GM19372 (cell line): ENCODE results near the gene ATP6AP2.
A peak's percentile ranks its signal among the peaks of the same experiment; 100 is the strongest.
"Not testable (repeated sequence)": the region's sequence is repeated elsewhere in the genome, so short reads cannot be mapped to it uniquely, and the experiment has no call there.

Experiments used
- ATAC-seq: cut with Tn5 transposase; IDR thresholded peaks from one replicate; pipeline ENCODE4 v1.9.1; 2021; ENCODE audit warnings: mild to moderate bottlenecking, low read depth, moderate library complexity; ENCODE audit not compliant: unreplicated experiment

The ATP6AP2 gene, protein sequence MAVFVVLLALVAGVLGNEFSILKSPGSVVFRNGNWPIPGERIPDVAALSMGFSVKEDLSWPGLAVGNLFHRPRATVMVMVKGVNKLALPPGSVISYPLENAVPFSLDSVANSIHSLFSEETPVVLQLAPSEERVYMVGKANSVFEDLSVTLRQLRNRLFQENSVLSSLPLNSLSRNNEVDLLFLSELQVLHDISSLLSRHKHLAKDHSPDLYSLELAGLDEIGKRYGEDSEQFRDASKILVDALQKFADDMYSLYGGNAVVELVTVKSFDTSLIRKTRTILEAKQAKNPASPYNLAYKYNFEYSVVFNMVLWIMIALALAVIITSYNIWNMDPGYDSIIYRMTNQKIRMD

GRCh38 chrX:40580537-40581335, at the start of gene ATP6AP2:
Gene ATP6AP2 (plus strand): TSS chrX:40580970. CDS start chrX:40581066, 96 bp downstream.
- ATAC-seq: peak; percentile 95

- ATAC-seq: no peak
Measured at GRCh38 chrX:40531056-40531826, 49.5 kb upstream of the ATP6AP2 start.

DNA sequence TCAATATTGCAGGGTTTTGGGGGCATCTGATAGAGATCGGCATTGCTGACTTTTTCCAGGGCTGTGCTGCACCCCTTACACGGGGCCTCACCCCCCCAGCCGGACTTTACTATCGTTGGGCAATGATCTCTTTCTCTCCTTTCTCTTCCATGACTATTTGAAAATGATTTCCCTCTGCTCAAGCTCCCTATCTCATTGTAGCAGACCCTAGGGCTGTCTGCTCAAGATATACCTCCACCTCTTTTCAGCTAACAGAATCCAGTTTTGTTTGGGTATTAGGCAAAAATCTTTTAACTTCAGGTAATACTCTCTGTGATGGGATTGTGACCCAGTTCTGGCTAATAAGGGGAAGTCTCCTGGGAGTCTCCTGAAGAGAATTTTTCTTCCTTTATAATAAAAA, 43.5 kb upstream of the ATP6AP2 start:
- no peak for ATAC-seq

GRCh38 chrX:40538406-40538805, 42.4 kb upstream of the ATP6AP2 start:
- ATAC-seq: no peak

DNA sequence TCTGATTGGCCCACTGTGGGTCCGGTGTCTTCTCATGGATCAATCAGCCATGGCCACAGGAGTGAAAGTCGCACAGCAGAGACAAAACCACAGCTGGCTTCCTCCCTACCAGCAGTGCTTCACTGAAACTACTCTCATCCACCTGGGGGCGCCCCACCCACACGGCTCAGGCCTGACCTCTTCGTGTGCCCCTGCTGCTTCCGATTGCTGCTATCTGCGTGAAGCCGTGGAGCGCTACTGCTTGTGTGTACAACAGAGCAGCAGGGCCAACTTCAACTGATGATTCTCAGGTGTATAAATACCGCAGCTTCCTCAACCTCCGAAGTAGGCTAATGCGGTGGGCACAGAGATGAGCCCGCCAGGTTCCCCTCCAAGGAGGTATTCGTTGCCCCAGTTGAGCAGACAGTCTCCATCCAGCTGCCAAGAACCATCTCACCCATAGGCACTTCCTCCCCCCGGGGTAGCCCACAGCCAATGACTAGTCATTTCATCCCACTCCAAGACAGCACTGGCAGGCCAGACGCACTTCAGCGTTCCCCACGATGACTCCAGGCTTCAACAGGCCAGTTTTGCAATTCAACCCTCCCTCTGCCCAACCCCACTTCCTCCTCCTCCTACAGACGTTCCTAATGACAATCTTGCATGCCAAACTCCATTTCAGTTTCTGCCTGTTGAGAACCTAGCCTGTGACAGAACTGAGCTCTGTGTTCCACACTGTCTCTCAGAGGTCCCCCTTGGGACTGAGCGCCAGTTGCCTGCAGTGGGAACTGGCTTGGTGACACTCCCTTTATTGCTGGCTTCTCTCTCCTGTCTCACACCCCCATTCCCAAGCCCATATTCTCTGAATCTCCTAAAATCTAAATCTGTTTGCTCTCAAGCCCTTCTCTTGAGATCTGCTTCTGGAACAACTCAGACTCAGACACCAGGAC, 41.3 kb upstream of the ATP6AP2 start:
- ATAC-seq: no peak

DNA sequence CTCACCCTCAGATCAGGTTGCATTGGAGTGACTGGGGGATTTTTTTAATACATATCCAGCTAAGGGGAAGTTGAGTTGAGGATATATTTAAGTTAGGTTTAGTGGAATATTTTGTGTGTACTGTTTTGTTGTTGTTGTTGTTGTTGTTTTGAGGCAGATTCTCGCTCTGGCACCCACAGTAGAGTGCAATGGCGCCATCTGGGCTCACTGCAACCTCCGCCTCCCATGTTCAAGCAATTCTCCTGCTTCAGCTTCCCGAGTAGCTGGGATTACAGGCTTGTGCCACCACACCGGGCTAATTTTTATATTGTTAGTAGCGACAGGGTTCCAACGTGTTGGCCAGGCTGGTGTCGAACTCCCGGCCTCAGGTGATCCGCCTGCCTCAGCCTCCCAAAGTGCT, 38.6 kb upstream of the ATP6AP2 start:
- ATAC-seq: no peak

DNA sequence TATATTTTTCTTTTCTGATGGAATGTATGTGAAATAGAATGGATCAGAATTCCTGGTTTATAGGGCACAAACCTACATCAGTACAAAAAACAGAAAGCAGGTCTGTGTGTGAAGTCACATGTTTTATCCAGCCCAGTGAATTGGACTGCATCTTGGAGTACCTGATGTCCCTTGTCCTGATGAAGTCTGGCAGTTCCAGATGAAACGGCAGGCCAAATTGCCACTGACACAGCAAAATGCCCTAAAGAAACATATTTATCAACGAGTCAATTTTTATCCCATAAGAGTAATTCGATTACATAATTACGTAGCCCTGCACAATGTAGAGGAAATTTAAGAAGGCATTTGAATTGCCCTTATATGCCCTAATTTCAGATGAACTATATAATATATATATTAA, 37.8 kb upstream of the ATP6AP2 start:
- ATAC-seq: no peak

- ATAC-seq: no peak
Measured at GRCh38 chrX:40543661-40544328, 37.0 kb upstream of the ATP6AP2 start.

- ATAC-seq: no peak
Measured at GRCh38 chrX:40544343-40545266, 36.2 kb upstream of the ATP6AP2 start.

DNA sequence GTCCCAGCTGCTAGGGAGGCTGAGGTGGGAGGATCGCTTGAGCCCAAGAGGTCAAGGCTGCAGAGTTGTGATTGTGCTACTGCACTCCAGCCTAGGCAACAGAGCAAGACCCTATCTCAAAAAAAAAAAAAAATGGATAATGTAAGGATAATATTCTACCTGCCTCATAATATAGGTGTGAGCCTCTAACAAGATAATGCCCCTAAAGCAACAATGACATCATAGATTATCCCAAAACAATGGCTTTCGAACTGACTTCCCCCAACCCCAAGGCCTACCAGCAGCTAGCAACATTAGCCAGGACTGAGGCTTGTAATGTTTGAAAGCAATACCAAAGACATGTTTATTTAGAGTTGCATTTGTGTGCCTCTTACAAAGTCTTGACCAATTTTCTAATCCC, 33.9 kb upstream of the ATP6AP2 start:
- no peak for ATAC-seq

GRCh38 chrX:40550066-40550465, 30.7 kb upstream of the ATP6AP2 start:
- no peak for ATAC-seq

DNA sequence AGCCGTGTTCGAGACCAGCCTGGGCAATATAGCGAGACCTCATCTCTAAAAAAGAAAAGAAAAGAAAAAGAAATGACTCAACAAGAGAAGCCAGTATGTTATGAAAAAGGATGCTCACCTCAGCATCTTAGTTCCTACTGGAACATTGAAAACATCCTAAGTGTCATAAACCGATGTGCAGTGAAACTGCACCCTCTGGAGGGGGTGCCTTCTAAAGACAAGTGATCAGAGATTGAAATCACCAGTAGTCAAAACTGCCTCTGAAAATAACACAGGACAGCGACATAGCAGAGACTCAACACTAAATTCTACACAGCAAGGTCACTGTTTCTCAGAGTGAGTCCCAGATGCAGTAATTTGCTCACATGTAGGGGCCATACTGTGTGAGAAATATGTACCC, 28.0 kb upstream of the ATP6AP2 start:
- no peak for ATAC-seq

DNA sequence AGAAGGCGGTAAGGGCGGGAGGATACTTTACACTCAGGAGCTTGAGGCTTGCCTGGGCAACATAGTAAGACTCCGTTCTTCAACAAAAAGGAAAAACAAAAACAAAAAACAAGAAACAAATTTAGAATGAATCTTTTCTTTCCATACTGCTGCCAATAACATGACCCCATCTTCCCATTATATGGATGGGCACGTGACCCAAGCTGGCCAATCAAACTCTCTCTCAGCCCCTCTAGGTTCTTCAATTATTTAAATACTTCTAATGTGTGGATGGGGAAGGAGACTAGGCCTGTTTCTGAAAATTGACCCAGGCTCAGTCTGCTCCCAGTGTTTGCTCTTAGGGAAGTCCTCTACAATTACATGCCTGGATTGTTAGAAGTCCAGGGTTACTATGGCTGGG, 22.2 kb upstream of the ATP6AP2 start:
- no peak for ATAC-seq

DNA sequence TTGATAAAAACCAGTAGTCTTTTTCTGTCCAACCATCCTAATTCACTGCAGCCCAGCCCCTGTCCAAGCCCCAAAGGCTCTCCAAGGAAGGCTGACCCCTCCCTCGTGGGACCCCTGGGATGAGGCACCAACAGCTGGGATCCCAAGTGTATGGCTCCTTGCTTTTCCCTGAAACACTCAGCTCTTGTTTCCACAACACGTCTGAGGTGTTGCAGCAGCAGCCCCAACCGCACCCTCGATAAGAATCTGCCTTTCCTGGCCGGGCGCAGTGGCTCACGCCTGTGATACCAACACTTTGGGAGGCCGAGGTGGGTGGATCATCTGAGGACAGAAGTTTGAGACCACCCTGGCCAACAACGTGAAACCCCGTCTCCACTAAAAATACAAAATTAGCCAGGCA, 17.0 kb upstream of the ATP6AP2 start:
- no peak for ATAC-seq

DNA sequence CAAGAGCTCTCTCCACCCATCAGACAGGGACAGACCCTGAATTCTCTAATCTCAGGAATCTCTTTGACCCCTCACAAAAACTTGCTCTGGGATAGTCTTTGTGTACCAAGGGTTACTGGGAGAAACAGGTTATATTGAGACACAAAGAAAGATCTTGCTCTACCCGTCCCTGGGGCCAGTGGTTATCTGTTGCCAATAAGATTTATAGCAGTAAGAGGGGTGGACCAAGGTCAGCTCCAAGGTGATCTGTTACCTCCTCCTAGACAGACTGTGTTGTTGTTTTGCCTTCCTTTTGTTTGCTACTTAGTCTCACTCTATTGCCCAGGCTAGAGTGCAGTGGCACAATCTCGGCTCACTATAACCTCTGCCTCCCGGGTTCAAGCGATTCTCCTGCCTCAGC, 16.3 kb upstream of the ATP6AP2 start:
- ATAC-seq: no peak

- no peak for ATAC-seq
Measured at GRCh38 chrX:40570346-40571093, 10.2 kb upstream of the ATP6AP2 start.

GRCh38 chrX:40571164-40571563, 9.6 kb upstream of the ATP6AP2 start:
- ATAC-seq: not testable (repeated sequence)

DNA sequence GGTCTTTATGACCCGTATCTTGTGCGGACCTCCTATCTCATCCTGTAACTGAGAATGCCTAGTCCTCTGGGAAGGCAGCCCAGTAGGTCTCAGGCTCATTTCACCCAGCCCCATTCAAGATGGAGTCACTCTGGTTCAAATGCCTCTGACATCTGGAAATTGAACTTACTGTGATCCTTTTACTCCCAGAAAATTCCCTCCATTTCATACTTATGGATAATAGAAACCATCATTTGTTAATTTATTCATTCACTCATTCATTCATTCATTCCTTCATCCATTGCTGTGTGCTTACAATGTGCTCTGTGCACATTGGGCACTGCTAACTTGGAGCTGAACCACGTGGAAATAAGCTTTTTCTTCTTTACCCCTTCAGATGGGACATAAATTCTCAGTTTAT, 9.2 kb upstream of the ATP6AP2 start:
- ATAC-seq: no peak
